Mammary epithelial cell (primary cell): ENCODE results near the gene TNIK.

Experiments used
- EZH2 ChIP-seq: IDR thresholded peaks from 2 replicates; pipeline ENCODE4 v1.6.1; 2012; ENCODE audit warnings: low read length, inconsistent platforms, borderline replicate concordance
- TF ChIP-seq, protein P1 (sequence below), 2 donors: IDR thresholded peaks in 1 of 2; conservative IDR thresholded peaks in 1 of 2; 2 replicates each; pipeline ENCODE4 v1.5.1; 2011 to 2012; ENCODE audit warnings: inconsistent platforms in 2 of 2, low read length in 2 of 2, mild to moderate bottlenecking in 2 of 2, control low read depth in 1 of 2, low read depth in 1 of 2; ENCODE audit not compliant: insufficient read depth in 1 of 2; ENCODE audit errors: extremely low read depth in 1 of 2

DNA sequence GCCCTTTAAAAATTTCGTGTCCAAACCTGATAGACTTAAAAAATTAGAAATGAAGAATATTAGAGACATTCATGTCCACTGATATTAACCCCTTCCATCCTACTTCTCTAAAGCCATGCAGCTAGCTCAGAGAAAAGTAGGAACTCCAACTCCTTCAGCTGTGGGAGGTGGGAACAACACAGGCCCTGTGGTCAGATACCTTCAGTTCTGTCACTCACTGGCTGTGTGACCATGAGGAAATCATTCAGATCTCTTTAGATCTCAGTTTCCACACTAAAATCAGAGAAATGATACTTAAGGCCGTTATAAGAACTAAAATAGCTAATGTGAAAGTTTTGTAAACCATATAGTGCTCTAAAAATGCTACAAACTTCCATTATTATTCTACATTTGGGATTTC, 209.8 kb downstream of the TNIK start:
- TF ChIP-seq, protein P1, sequence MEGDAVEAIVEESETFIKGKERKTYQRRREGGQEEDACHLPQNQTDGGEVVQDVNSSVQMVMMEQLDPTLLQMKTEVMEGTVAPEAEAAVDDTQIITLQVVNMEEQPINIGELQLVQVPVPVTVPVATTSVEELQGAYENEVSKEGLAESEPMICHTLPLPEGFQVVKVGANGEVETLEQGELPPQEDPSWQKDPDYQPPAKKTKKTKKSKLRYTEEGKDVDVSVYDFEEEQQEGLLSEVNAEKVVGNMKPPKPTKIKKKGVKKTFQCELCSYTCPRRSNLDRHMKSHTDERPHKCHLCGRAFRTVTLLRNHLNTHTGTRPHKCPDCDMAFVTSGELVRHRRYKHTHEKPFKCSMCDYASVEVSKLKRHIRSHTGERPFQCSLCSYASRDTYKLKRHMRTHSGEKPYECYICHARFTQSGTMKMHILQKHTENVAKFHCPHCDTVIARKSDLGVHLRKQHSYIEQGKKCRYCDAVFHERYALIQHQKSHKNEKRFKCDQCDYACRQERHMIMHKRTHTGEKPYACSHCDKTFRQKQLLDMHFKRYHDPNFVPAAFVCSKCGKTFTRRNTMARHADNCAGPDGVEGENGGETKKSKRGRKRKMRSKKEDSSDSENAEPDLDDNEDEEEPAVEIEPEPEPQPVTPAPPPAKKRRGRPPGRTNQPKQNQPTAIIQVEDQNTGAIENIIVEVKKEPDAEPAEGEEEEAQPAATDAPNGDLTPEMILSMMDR (conservative IDR thresholded peaks at IDR 0.05 in 1 of 2, IDR thresholded peaks at IDR 0.05 in 1 of 2; ENCODE audit: extremely low read depth in 1 of 2, insufficient read depth in 1 of 2, low read depth in 1 of 2, low read length in 2 of 2) = no peak
- no peak for TF ChIP-seq EZH2
